ENCODE results near the gene PPP3R1.

DNA sequence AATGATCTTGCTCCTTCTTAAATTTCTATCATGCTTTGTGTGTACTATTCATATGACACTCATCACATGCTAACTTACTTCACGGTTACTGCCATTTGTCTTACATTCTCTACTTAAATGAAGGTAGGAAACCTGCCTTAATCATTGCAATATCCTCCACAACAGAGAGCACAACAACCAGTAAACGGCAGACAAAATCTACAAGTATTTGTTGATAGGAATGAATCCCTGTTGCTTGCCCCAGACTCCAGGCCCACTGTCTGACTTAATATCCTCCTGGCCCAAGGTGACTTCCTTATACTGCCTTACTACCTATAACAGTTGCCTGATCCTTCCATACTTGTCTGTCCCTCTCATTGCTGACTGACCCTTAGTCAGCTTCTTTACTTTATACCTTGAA, 3.5 kb downstream of the PPP3R1 start:
- TF ChIP-seq KLF16 (tag by site-specific recombination; IDR thresholded peaks at IDR 0.05) (no peak), ZNF626 (tag by site-specific recombination; IDR thresholded peaks at IDR 0.05) (no peak), ZFP41 (tag by site-specific recombination; IDR thresholded peaks at IDR 0.05; ENCODE audit: borderline replicate concordance) (no peak), ZNF473 (tag by site-specific recombination; IDR thresholded peaks at IDR 0.05) (no peak), GLI4 (tag by site-specific recombination; IDR thresholded peaks at IDR 0.05) (no peak)
